Bronchial epithelial cell (primary cell): ENCODE data around the gene CDK10. TPM values are rescaled to one million over a fixed set of nuclear protein-coding genes. Genes with fewer than 3 reads are reported as not detected.
"Not testable (repeated sequence)": the region's sequence is repeated elsewhere in the genome, so short reads cannot be mapped to it uniquely, and the experiment has no call there.

ENCODE experiments used
- DNase-seq: peaks from one replicate; pipeline ENCODE4 v3.0.0-alpha.2; 2010; ENCODE audit warnings: low read depth
- FAIRE-seq: peaks from 2 replicates; lab custom pipeline; 2011; peaks lifted over from hg19 to GRCh38; lab: Jason Lieb, UNC
- H3K27me3 ChIP-seq: 2 replicates; pipeline ENCODE4 v1.5.1; 2011; ENCODE audit warnings: low read length; ENCODE audit not compliant: control insufficient read depth, insufficient read depth
- H3K36me3 ChIP-seq: 2 replicates; pipeline ENCODE4 v1.5.1; 2011; ENCODE audit warnings: low read length; ENCODE audit not compliant: control insufficient read depth, insufficient read depth
- H3K4me3 ChIP-seq: 2 replicates; pipeline ENCODE4 v1.5.1; 2011; ENCODE audit warnings: mild to moderate bottlenecking, low read depth, low read length, control low read depth
- CTCF ChIP-seq: IDR thresholded peaks from 2 replicates; pipeline ENCODE4 v1.5.1; 2011; ENCODE audit warnings: mild to moderate bottlenecking, moderate library complexity, low read length, control low read depth, inconsistent platforms; ENCODE audit not compliant: insufficient read depth, severe bottlenecking
- total RNA-seq: library from RNA; depleted of rRNA; stranded (reverse); fragments of >200 nt; gene quantifications from 2 replicates; pipeline ENCODE4 v1.2.1, GENCODE V29; 2014

The CDK10 gene
- total RNA-seq, 1 donor from 2014 or later: 280 TPM

- H3K36me3 ChIP-seq: peaks cover 36% of the 10 kb centered on the region
- no peak for FAIRE-seq
- no peak for TF ChIP-seq CTCF
- no peaks in the 10 kb centered on the region for H3K27me3 ChIP-seq
- no peak overlapping the region for H3K4me3 ChIP-seq
- no peak for DNase-seq
These were observed 9.6 kb downstream of the CDK10 start for GRCh38 chr16:89695875-89696669.

DNA sequence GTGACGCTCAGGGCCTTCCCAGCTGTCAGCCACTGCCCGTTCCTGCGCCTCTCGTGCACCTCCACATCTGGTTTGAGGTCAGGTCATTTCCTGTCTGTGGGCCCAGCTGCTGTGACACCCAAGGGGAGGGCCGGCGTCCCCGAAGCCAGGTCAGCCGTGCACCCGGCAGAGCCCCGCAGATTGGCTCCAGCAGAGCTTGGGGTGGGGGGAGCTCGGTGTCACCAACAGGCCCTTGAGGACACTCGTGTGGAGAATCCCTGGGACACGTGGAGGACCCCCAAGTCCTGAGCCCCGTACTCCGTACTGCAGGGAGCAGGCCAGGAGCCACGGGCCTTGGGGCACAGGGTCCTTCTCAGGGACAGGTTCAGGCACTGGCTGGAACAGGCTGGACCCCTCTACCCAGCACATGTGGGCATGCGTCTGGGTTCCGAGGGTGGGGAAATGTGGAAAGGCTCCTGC, 10.2 kb downstream of the CDK10 start:
- Histone ChIP-seq H3K36me3 (peaks cover 30% of the 10 kb centered on the region), H3K4me3 (no peak overlapping the region), H3K27me3 (no peaks in the 10 kb centered on the region)
- no peak for DNase-seq
- no peak for FAIRE-seq
- no peak for TF ChIP-seq CTCF

DNA sequence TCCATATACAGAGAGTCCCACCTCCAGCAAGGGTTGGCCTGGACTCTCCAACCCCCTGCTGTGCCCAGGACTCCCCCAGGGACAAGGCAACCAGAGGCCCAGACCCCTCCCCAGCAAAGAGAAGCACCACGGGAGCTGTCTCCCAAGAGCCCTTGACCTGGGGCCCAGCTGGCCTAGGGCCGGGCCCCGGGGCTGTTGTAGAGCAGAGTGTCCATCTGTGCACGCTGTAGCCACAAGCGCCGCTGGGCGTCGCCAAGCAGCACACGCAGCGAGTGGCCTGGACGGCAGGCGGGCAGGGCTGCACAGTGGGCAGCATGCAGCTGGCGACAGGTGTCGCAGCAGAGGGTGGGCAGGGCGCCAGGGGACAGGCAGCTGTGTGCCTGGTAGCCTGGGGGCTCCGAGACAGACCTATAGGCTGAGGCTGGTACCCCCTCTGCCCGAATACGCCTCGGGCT, 10.7 kb downstream of the CDK10 start:
- DNase-seq (no peak), FAIRE-seq (no peak)
- H3K27me3 ChIP-seq: no peaks in the 10 kb centered on the region

GRCh38 chr16:89697616-89698331, 11.3 kb downstream of the CDK10 start:
- Histone ChIP-seq H3K4me3 (no peak overlapping the region), H3K36me3 (peaks cover 22% of the 10 kb centered on the region), H3K27me3 (no peaks in the 10 kb centered on the region)
- no peak for TF ChIP-seq CTCF
- FAIRE-seq (no peak), DNase-seq (no peak)

More for the DNA sequence above, 10.7 kb downstream of the CDK10 start:
- H3K36me3 ChIP-seq: peaks cover 26% of the 10 kb centered on the region
- TF ChIP-seq CTCF: no peak
- no peak overlapping the region for H3K4me3 ChIP-seq

- H3K27me3 ChIP-seq, DNase-seq, H3K4me3 ChIP-seq, FAIRE-seq: not testable (repeated sequence)
- peaks cover 16% of the 10 kb centered on the region for H3K36me3 ChIP-seq
These were observed 12.2 kb downstream of the CDK10 start for GRCh38 chr16:89698717-89699116.

DNA sequence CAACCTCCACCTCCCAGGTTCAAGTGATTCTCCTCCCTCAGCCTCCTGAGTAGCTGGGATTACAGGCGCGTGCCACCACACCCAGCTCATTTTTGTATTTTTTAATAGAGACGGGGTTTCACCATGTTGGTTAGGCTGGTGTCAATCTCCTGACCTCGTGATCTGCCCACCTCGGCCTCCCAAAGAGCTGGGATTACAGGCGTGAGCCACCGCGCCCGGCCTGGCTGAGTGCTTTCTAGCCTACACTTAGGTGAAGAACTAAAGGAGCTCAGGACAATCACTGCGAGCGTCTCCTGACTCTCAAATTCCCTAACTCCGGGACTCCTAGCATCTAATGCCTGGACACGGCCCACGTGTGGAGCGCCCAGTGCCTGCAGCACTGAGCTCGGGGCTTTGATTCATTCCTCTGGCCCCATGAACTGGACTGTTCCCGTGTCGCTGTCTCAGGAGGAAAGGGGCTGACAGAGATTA, 13.2 kb downstream of the CDK10 start:
- not testable (repeated sequence) for H3K4me3 ChIP-seq, FAIRE-seq, H3K36me3 ChIP-seq, DNase-seq, H3K27me3 ChIP-seq
